ENCODE data around the gene OIT3. TPM values are rescaled to one million over a fixed set of nuclear protein-coding genes. Genes with fewer than 3 reads are reported as not detected.
"Not testable (repeated sequence)": the region's sequence is repeated elsewhere in the genome, so short reads cannot be mapped to it uniquely, and the experiment has no call there.

OIT3 gene
- total RNA-seq, 4 donors from 2014 or later: 0.27 to 1.4 TPM; not detected in 2

- Histone ChIP-seq H3K4me1 (no peaks in the 10 kb centered on the region), H3K27ac (no peak overlapping the region), H3K4me3 (no peak overlapping the region), H3K27me3 (no peaks in the 10 kb centered on the region), H3K36me3 (no peaks in the 10 kb centered on the region), H3K9me3 (no peaks in the 10 kb centered on the region)
- no peak for DNase-seq
- intact Hi-C loops (cut with DNase I; ENCODE audit: low total_unique reads): no loop called here
- TF ChIP-seq CTCF (IDR thresholded peaks at IDR 0.05): no peak
- TF ChIP-seq POLR2A (IDR thresholded peaks at IDR 0.05): no peak
Observed at GRCh38 chr10:72898616-72899015, 5.1 kb downstream of the OIT3 start.

- TF ChIP-seq POLR2A (IDR thresholded peaks at IDR 0.05) (no peak), CTCF (IDR thresholded peaks at IDR 0.05) (no peak)
- no peak for DNase-seq
Observed at GRCh38 chr10:72899545-72899944, 6.0 kb downstream of the OIT3 start.

GRCh38 chr10:72903941-72904446 lies 10.5 kb downstream of the OIT3 start:
- DNase-seq; H3K27me3 ChIP-seq; H3K27ac ChIP-seq; intact Hi-C loops (cut with DNase I; ENCODE audit: low total_unique reads); H3K9me3 ChIP-seq; H3K4me3 ChIP-seq; H3K4me1 ChIP-seq; H3K36me3 ChIP-seq: not testable (repeated sequence)

More at GRCh38 chr10:72899545-72899944, 6.0 kb downstream of the OIT3 start:
- H3K36me3 ChIP-seq: no peaks in the 10 kb centered on the region
- no peak overlapping the region for H3K4me3 ChIP-seq
- no peak overlapping the region for H3K27ac ChIP-seq
- H3K4me1 ChIP-seq: no peaks in the 10 kb centered on the region
- H3K27me3 ChIP-seq: no peaks in the 10 kb centered on the region
- H3K9me3 ChIP-seq: no peaks in the 10 kb centered on the region
- intact Hi-C loops (cut with DNase I; ENCODE audit: low total_unique reads): no loop called here

DNA sequence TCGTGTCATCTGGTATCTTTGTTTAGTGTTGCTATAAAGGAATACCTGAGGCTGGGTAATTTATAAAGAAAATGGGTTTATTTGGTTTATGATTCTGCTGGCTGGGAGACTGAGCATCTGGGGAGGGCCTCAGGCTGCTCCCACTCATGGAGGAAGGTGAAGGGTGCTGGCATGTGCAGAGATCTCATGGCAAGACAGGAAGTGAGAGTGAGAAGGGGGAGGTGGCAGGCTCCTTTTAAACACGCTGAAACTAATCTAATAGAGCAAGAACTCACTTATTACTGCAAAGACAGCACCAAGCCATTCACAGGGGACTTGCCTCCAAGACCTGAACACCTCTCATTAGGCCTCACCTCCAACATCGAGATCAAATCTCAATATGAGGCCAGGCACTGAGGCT lies 11.3 kb downstream of the OIT3 start:
- Histone ChIP-seq H3K9me3 (no peaks in the 10 kb centered on the region), H3K4me1 (no peaks in the 10 kb centered on the region), H3K27ac (no peak overlapping the region), H3K36me3 (no peaks in the 10 kb centered on the region), H3K27me3 (no peaks in the 10 kb centered on the region), H3K4me3 (no peak overlapping the region)
- TF ChIP-seq CTCF (IDR thresholded peaks at IDR 0.05) (no peak), POLR2A (IDR thresholded peaks at IDR 0.05) (no peak)
- no peak for DNase-seq
- intact Hi-C loops (cut with DNase I; ENCODE audit: low total_unique reads): no loop called here

GRCh38 chr10:72906446-72906845 lies 12.9 kb downstream of the OIT3 start:
- TF ChIP-seq POLR2A (IDR thresholded peaks at IDR 0.05) (no peak), CTCF (IDR thresholded peaks at IDR 0.05) (no peak)
- DNase-seq: no peak
- Histone ChIP-seq H3K27ac (no peak overlapping the region), H3K4me1 (no peaks in the 10 kb centered on the region), H3K36me3 (no peaks in the 10 kb centered on the region), H3K9me3 (no peaks in the 10 kb centered on the region), H3K27me3 (no peaks in the 10 kb centered on the region), H3K4me3 (no peak overlapping the region)
- intact Hi-C loops (cut with DNase I; ENCODE audit: low total_unique reads): no loop called here

DNA sequence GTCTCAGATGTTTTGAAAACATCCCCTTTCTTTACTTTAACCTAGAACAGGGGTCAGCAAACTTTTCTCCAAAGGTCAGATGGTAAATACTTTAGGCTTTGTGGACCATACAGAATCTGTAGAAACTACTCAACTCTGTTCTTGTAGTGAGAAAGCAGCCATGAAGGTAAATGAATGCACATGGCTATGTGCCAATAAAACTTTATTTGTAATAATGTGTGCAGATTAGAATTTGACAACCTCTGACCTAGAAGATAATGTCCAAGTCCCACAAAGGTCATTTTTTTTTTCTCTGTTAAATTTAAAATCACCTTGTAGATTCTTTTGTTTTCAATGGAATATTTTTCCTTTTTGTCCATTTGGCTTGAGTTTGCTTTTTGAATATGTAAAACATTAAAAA lies 17.2 kb downstream of the OIT3 start:
- H3K27me3 ChIP-seq: no peaks in the 10 kb centered on the region
- DNase-seq: no peak
- H3K4me1 ChIP-seq: no peaks in the 10 kb centered on the region
- no peak overlapping the region for H3K4me3 ChIP-seq
- intact Hi-C loops (cut with DNase I; ENCODE audit: low total_unique reads): no loop called here
- TF ChIP-seq POLR2A (IDR thresholded peaks at IDR 0.05): no peak
- TF ChIP-seq CTCF (IDR thresholded peaks at IDR 0.05): no peak
- H3K36me3 ChIP-seq: no peaks in the 10 kb centered on the region
- H3K27ac ChIP-seq: no peak overlapping the region
- H3K9me3 ChIP-seq: no peaks in the 10 kb centered on the region
